HG03280 (cell line): ENCODE measurements around the gene BNIP1.
"Not testable (repeated sequence)": the region's sequence is repeated elsewhere in the genome, so short reads cannot be mapped to it uniquely, and the experiment has no call there.

Experiments used
- ATAC-seq: cut with Tn5 transposase; IDR thresholded peaks from one replicate; pipeline ENCODE4 v1.9.1; 2021; ENCODE audit warnings: mild to moderate bottlenecking, moderate library complexity; ENCODE audit not compliant: unreplicated experiment

The BNIP1 gene

GRCh38 chr5:173144200-173145176 is at the start of gene BNIP1:
BNIP1 (plus strand) TSS chr5:173144531; CDS start chr5:173144546, 15 bp downstream.
- ATAC-seq: peak; percentile 94

- ATAC-seq: no peak
Measured at GRCh38 chr5:173098787-173099186, 45.5 kb upstream of the BNIP1 start.

GRCh38 chr5:173099461-173099860 is 44.9 kb upstream of the BNIP1 start:
- no peak for ATAC-seq

GRCh38 chr5:173101245-173101644 is 43.1 kb upstream of the BNIP1 start:
- no peak for ATAC-seq

- ATAC-seq: no peak
Measured at GRCh38 chr5:173103411-173103810, 40.9 kb upstream of the BNIP1 start.

GRCh38 chr5:173108914-173109313 is 35.4 kb upstream of the BNIP1 start:
- ATAC-seq: no peak

- ATAC-seq: no peak
Measured at GRCh38 chr5:173114536-173114935, 29.8 kb upstream of the BNIP1 start.

- ATAC-seq: no peak
Measured at GRCh38 chr5:173119719-173120118, 24.6 kb upstream of the BNIP1 start.

GRCh38 chr5:173123416-173123815 is 20.9 kb upstream of the BNIP1 start:
- ATAC-seq: no peak

- ATAC-seq: not testable (repeated sequence)
Measured at GRCh38 chr5:173132166-173132565, 12.2 kb upstream of the BNIP1 start.

- ATAC-seq: no peak
Measured at GRCh38 chr5:173138707-173139106, 5.6 kb upstream of the BNIP1 start.

- ATAC-seq: no peak
Measured at GRCh38 chr5:173139631-173140030, 4.7 kb upstream of the BNIP1 start.

GRCh38 chr5:173140769-173141168 is 3.6 kb upstream of the BNIP1 start:
- ATAC-seq: no peak

GRCh38 chr5:173143567-173143966 is 764 bp upstream of the BNIP1 start:
- ATAC-seq: no peak

GRCh38 chr5:173148354-173148753 is 4.0 kb downstream of the BNIP1 start:
- ATAC-seq: no peak

- no peak for ATAC-seq
Measured at GRCh38 chr5:173152547-173152946, 8.2 kb downstream of the BNIP1 start.

GRCh38 chr5:173153842-173154241 is 9.5 kb downstream of the BNIP1 start:
- no peak for ATAC-seq

GRCh38 chr5:173154619-173155018 is 10.3 kb downstream of the BNIP1 start:
- not testable (repeated sequence) for ATAC-seq

GRCh38 chr5:173155912-173156311 is 11.6 kb downstream of the BNIP1 start:
- ATAC-seq: no peak

GRCh38 chr5:173158366-173158765 is 14.0 kb downstream of the BNIP1 start:
- ATAC-seq: no peak

GRCh38 chr5:173159256-173159655 is 14.9 kb downstream of the BNIP1 start:
- no peak for ATAC-seq

- no peak for ATAC-seq
Measured at GRCh38 chr5:173161148-173161547, 16.8 kb downstream of the BNIP1 start.
